GM12891 (cell line): Measurements from ENCODE around the gene SPAG16.

Experiments
- POLR2A ChIP-seq: IDR thresholded peaks from 2 replicates; pipeline ENCODE4 v1.6.1; 2011; ENCODE audit warnings: low read depth, low read length, control low read depth
- POLR2AphosphoS5 ChIP-seq: IDR thresholded peaks from 2 replicates; pipeline ENCODE4 v1.6.1; 2011; ENCODE audit warnings: low read depth, low read length, control low read depth

DNA sequence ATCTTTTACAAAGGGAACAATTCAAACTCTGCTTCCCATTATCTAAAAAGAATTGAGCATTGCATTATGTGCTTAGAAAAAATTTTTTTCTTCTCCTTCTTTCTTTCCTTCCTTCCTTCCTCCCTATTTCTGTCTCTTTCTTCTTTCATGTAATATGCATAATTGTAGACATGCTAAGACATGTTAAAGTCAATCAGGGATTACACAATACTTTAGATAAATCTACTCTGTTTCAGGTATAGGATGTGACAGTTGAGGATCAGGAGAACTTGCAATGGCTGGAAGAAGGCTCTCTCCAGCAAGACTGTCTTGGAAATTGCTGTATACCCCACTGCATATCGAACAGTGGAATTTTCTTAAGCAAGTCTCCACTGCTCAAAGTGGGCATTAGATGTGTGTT is 9.0 kb upstream of the SPAG16 start:
- no peak for TF ChIP-seq POLR2AphosphoS5
- no peak for TF ChIP-seq POLR2A
